Measurements from ENCODE around the gene TAPBPL.

- peak; percentile 95 to 97 (median 95) for TF ChIP-seq POLR2AphosphoS5 (IDR thresholded peaks at IDR 0.05)
- TF ChIP-seq, protein P1, sequence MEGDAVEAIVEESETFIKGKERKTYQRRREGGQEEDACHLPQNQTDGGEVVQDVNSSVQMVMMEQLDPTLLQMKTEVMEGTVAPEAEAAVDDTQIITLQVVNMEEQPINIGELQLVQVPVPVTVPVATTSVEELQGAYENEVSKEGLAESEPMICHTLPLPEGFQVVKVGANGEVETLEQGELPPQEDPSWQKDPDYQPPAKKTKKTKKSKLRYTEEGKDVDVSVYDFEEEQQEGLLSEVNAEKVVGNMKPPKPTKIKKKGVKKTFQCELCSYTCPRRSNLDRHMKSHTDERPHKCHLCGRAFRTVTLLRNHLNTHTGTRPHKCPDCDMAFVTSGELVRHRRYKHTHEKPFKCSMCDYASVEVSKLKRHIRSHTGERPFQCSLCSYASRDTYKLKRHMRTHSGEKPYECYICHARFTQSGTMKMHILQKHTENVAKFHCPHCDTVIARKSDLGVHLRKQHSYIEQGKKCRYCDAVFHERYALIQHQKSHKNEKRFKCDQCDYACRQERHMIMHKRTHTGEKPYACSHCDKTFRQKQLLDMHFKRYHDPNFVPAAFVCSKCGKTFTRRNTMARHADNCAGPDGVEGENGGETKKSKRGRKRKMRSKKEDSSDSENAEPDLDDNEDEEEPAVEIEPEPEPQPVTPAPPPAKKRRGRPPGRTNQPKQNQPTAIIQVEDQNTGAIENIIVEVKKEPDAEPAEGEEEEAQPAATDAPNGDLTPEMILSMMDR (IDR thresholded peaks at IDR 0.05 in 8 of 11, conservative IDR thresholded peaks at IDR 0.05 in 3 of 11), result no peak
Observed at GRCh38 chr12:6492838-6493496, 41.1 kb downstream of the TAPBPL start, which contains the start of gene MRPL51.
